Keratinocyte (primary cell): Measurements from ENCODE around the gene HDAC9. TPM values are rescaled to one million over a fixed set of nuclear protein-coding genes. Genes with fewer than 3 reads are reported as not detected.

ENCODE experiments used
- DNase-seq: peaks from one replicate; pipeline ENCODE4 v3.0.0-alpha.2; 2011; ENCODE audit warnings: low read depth, missing footprints, low spot score
- FAIRE-seq: peaks from 2 replicates; lab custom pipeline; 2011; peaks lifted over from hg19 to GRCh38; lab: Jason Lieb, UNC
- H2AFZ ChIP-seq: 2 replicates; pipeline ENCODE4 v1.6.0; 2012; ENCODE audit warnings: low read length, control low read depth, inconsistent platforms; ENCODE audit not compliant: control insufficient read depth
- H3K27ac ChIP-seq: 2 replicates; pipeline ENCODE4 v1.5.1; 2011; ENCODE audit warnings: low read length; ENCODE audit not compliant: control insufficient read depth, insufficient read depth
- H3K27me3 ChIP-seq: 3 replicates; pipeline ENCODE4 v1.6.0; 2011; ENCODE audit warnings: low read length; ENCODE audit not compliant: control insufficient read depth, insufficient read depth; ENCODE audit errors: extremely low read depth
- H3K36me3 ChIP-seq, 2 experiments: 2 replicates in 1 of 2; 3 replicates in 1 of 2; pipeline ENCODE4 v1.5.1; 2011; ENCODE audit warnings: low read length in 2 of 2, mild to moderate bottlenecking in 1 of 2; ENCODE audit not compliant: control insufficient read depth in 2 of 2, insufficient read depth in 2 of 2; ENCODE audit errors: extremely low read depth in 1 of 2
- H3K4me1 ChIP-seq: 3 replicates; pipeline ENCODE4 v1.5.1; 2011; ENCODE audit warnings: low read length; ENCODE audit not compliant: control insufficient read depth, insufficient read depth; ENCODE audit errors: extremely low read depth
- H3K4me2 ChIP-seq: 3 replicates; pipeline ENCODE4 v1.6.0; 2011; ENCODE audit warnings: low read depth, low read length; ENCODE audit not compliant: control insufficient read depth, insufficient read depth; ENCODE audit errors: extremely low read depth
- H3K4me3 ChIP-seq, 3 experiments: fragments of 200-600 bp in 1 of 3; sonication (generic) in 1 of 3; 2 replicates in 2 of 3; 3 replicates in 1 of 3; pipeline ENCODE4 v1.5.1; 2011 to 2016; ENCODE audit warnings: low read length in 3 of 3, mild to moderate bottlenecking in 3 of 3, control low read depth in 2 of 3, inconsistent platforms in 1 of 3, low read depth in 1 of 3, mixed read lengths in 1 of 3, mixed run types in 1 of 3, moderate library complexity in 1 of 3; ENCODE audit not compliant: control insufficient read depth in 2 of 3, insufficient read depth in 2 of 3; ENCODE audit errors: extremely low read depth in 1 of 3
- H3K79me2 ChIP-seq: 2 replicates; pipeline ENCODE4 v1.6.0; 2012; ENCODE audit warnings: low read length; ENCODE audit not compliant: control insufficient read depth, insufficient read depth
- H3K9ac ChIP-seq: 3 replicates; pipeline ENCODE4 v1.6.0; 2011; ENCODE audit warnings: low read length; ENCODE audit not compliant: control insufficient read depth, insufficient read depth; ENCODE audit errors: extremely low read depth
- H3K9me1 ChIP-seq: 3 replicates; pipeline ENCODE4 v1.6.0; 2011; ENCODE audit warnings: low read length; ENCODE audit not compliant: control insufficient read depth, insufficient read depth; ENCODE audit errors: extremely low read depth
- H3K9me3 ChIP-seq: 2 replicates; pipeline ENCODE4 v1.5.1; 2012; ENCODE audit warnings: low read depth, low read length; ENCODE audit not compliant: control insufficient read depth
- H4K20me1 ChIP-seq: 3 replicates; pipeline ENCODE4 v1.6.0; 2011; ENCODE audit warnings: low read length; ENCODE audit not compliant: control insufficient read depth, insufficient read depth; ENCODE audit errors: extremely low read depth
- CTCF ChIP-seq, 3 experiments: IDR thresholded peaks in 1 of 3; conservative IDR thresholded peaks in 1 of 3; optimal IDR thresholded peaks in 1 of 3; 2 replicates in 2 of 3; 3 replicates in 1 of 3; pipeline versions ENCODE3 to v1.5.1; 2011; ENCODE audit warnings: low read length in 3 of 3, mild to moderate bottlenecking in 3 of 3, moderate library complexity in 2 of 3, control low read depth in 1 of 3, inconsistent platforms in 1 of 3; ENCODE audit not compliant: insufficient read depth in 2 of 3; ENCODE audit errors: extremely low read depth in 1 of 3
- EZH2 ChIP-seq: IDR thresholded peaks from one replicate; pipeline ENCODE4 v1.6.1; 2012; ENCODE audit warnings: inconsistent platforms, mild to moderate bottlenecking, low read length, moderate library complexity
- dilution Hi-C: fragments of 300-500 bp; cut with MboI; formaldehyde crosslinking; loops from one replicate; pipeline ENCODE4 v1.7.0; 2020; ENCODE audit warnings: low sequenced_read_pairs; ENCODE audit not compliant: extremely low pct_ligation_motif_present
- polyA plus RNA-seq, 5 experiments: library from polyadenylated mRNA; depleted of rRNA in 3 of 5; stranded (reverse) in 3 of 5; stranded (forward) in 1 of 5; unstranded in 1 of 5; fragments of >200 nt; gene quantifications; 1 replicate in 1 of 5; 2 replicates in 3 of 5; 3 replicates in 1 of 5; pipeline versions ENCODE4 v1.2.1 to v1.2.3, GENCODE V29; 2011 to 2012; ENCODE audit warnings: missing spikeins in 2 of 5, low read depth in 1 of 5, low replicate concordance in 1 of 5

Gene HDAC9
- polyA plus RNA-seq, 1 donor (not counting 4 experiments of a cell fraction or from before 2014, with no cell fraction given) = 24.6 TPM

- FAIRE-seq (no peak), DNase-seq (no peak)
- dilution Hi-C loops = no loop called here
- no peaks in the 10 kb centered on the region for H3K9me3 ChIP-seq
- H3K4me2 ChIP-seq = no peak overlapping the region
- TF ChIP-seq EZH2 (no peak), CTCF (optimal IDR thresholded peaks at IDR 0.05 in 1 of 3, IDR thresholded peaks at IDR 0.05 in 1 of 3, conservative IDR thresholded peaks at IDR 0.05 in 1 of 3; ENCODE audit: extremely low read depth in 1 of 3, insufficient read depth in 2 of 3, low read length in 3 of 3) (no peak)
- H3K27me3 ChIP-seq = no peaks in the 10 kb centered on the region
- no peaks in the 10 kb centered on the region for H3K4me1 ChIP-seq
- H2AFZ ChIP-seq = no peak overlapping the region
- H3K9me1 ChIP-seq = no peaks in the 10 kb centered on the region
- H3K9ac ChIP-seq = no peak overlapping the region
- no peak overlapping the region for H3K4me3 ChIP-seq
- H3K79me2 ChIP-seq = no peaks in the 10 kb centered on the region
- H4K20me1 ChIP-seq = no peaks in the 10 kb centered on the region
- no peaks in the 10 kb centered on the region for H3K36me3 ChIP-seq
- H3K27ac ChIP-seq = no peak overlapping the region
Measured at GRCh38 chr7:18939771-18940592, 444.4 kb downstream of the HDAC9 start.

- no peak overlapping the region for H3K4me3 ChIP-seq
- no peaks in the 10 kb centered on the region for H3K27me3 ChIP-seq
- H3K36me3 ChIP-seq = no peaks in the 10 kb centered on the region
- no peak overlapping the region for H2AFZ ChIP-seq
- no peaks in the 10 kb centered on the region for H3K4me1 ChIP-seq
- FAIRE-seq (no peak), DNase-seq (no peak)
- no peaks in the 10 kb centered on the region for H4K20me1 ChIP-seq
- no peak for TF ChIP-seq EZH2
- no peak overlapping the region for H3K27ac ChIP-seq
- H3K9me1 ChIP-seq = no peaks in the 10 kb centered on the region
- H3K4me2 ChIP-seq = no peak overlapping the region
- no peaks in the 10 kb centered on the region for H3K79me2 ChIP-seq
- dilution Hi-C loops = no loop called here
- H3K9ac ChIP-seq = no peak overlapping the region
- no peaks in the 10 kb centered on the region for H3K9me3 ChIP-seq
Measured at GRCh38 chr7:18940593-18941134, 445.1 kb downstream of the HDAC9 start.
